Natural killer cell (primary cell): ENCODE data around the gene SERINC3. TPM values are rescaled to one million over a fixed set of nuclear protein-coding genes. Genes with fewer than 3 reads are reported as not detected.

Source experiments
- ATAC-seq, 3 donors: fragments of 150-1000 bp in 2 of 3; fragments of 200-7000 bp in 1 of 3; cut with Tn5 transposase; 1 replicate in 1 of 3; 2 replicates in 2 of 3; pipeline ENCODE4 v1.10.0; 2021; ENCODE audit warnings: mild to moderate bottlenecking in 2 of 3, moderate library complexity in 2 of 3
- DNase-seq, 2 donors: peaks; one replicate each; pipeline versions ENCODE4 v3.0.0 to v3.0.0-alpha.2; 2013 to 2021; ENCODE audit warnings: mixed read lengths in 1 of 2
- H3K27ac ChIP-seq: one replicate; pipeline ENCODE4 v1.5.1; 2013; ENCODE audit warnings: mild to moderate bottlenecking, low read length
- H3K27me3 ChIP-seq: one replicate; pipeline ENCODE4 v1.6.1; 2013; ENCODE audit warnings: low read length; ENCODE audit not compliant: control insufficient read depth, insufficient read depth
- H3K36me3 ChIP-seq: one replicate; pipeline ENCODE4 v1.6.1; 2013; ENCODE audit warnings: low read length; ENCODE audit not compliant: control insufficient read depth, insufficient read depth
- H3K4me1 ChIP-seq: one replicate; pipeline ENCODE4 v1.6.1; 2013; ENCODE audit warnings: low read length; ENCODE audit not compliant: control insufficient read depth, insufficient read depth
- H3K4me3 ChIP-seq: one replicate; pipeline ENCODE4 v1.5.1; 2013; ENCODE audit warnings: low read length
- H3K9me3 ChIP-seq: one replicate; pipeline ENCODE4 v1.6.1; 2013; ENCODE audit warnings: low read length; ENCODE audit not compliant: control insufficient read depth, insufficient read depth
- H3K27ac Mint-ChIP-seq, 2 donors: one replicate each; pipeline ENCODE4 v1.8.0; 2022; ENCODE audit warnings: mild to moderate bottlenecking in 2 of 2, mixed read lengths in 2 of 2, moderate library complexity in 1 of 2
- H3K27me3 Mint-ChIP-seq, 2 donors: one replicate each; pipeline ENCODE4 v1.8.0; 2022; ENCODE audit warnings: low read depth in 2 of 2, mixed read lengths in 2 of 2
- H3K36me3 Mint-ChIP-seq: one replicate; pipeline ENCODE4 v1.8.0; 2022; ENCODE audit warnings: mixed read lengths
- H3K4me1 Mint-ChIP-seq, 2 donors: one replicate each; pipeline ENCODE4 v1.8.0; 2022; ENCODE audit warnings: mixed read lengths in 2 of 2
- H3K4me3 Mint-ChIP-seq: one replicate; pipeline ENCODE4 v1.8.0; 2022; ENCODE audit warnings: mild to moderate bottlenecking, moderate library complexity, mixed read lengths
- H3K9me3 Mint-ChIP-seq, 2 donors: one replicate each; pipeline ENCODE4 v1.8.0; 2022; ENCODE audit warnings: mixed read lengths in 2 of 2
- CTCF ChIP-seq: fragments of 200-600 bp; IDR thresholded peaks from one replicate; pipeline ENCODE4 v1.8.0; 2022; ENCODE audit warnings: antibody characterized with exemption
- WGBS: methylation state at CpG from one replicate; pipeline ENCODE4 v1.1.7; 2013; ENCODE audit warnings: missing lambda C conversion rate; ENCODE audit not compliant: insufficient coverage; 5-methylcytosine and 5-hydroxymethylcytosine counted together
- intact Hi-C: fragments of 100-400 bp; cut with micrococcal nuclease; formaldehyde crosslinking; loops from one replicate; pipeline ENCODE4 v1.14.2; 2022
- total RNA-seq, 4 donors: library from RNA; stranded (reverse); fragments of 120-200 nt in 1 of 4; gene quantifications; one replicate each; pipeline versions ENCODE4 v1.2.3 to v1.2.4, GENCODE V29; 2013 to 2022

Gene SERINC3
- total RNA-seq, 3 donors from 2014 or later (not counting 1 experiment from before 2014, with no cell fraction given) = 70.1 to 89.6 (median 78.6) TPM

DNA sequence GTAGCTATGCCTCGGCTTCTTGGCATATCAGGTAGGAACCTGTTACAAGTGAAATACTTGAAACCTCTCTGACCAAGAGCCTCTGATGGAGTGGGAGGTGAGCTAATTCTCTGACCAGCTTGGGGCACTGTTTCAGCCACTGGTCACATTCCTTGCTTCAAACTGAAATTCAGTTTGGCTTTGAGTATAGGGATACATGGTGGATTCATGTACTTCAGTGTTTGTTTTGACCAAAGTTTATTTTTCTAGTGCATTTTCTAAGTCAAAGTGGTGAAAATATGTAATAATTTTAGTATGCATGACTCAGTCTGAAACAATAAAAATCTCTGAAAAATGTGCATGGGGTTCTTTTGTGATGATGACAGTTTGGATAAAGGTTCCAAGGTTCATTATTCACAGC is 27.6 kb downstream of the SERINC3 start:
- 96% methylated on average over 1 of the region's 1 CpG for WGBS
- no peak for ATAC-seq
- Histone ChIP-seq H3K4me1 (peaks cover 32% of the 10 kb centered on the region), H3K27me3 (no peaks in the 10 kb centered on the region), H3K9me3 (no peaks in the 10 kb centered on the region), H3K27ac (no peak overlapping the region), H3K4me3 (no peak overlapping the region), H3K36me3 (peaks cover 65% of the 10 kb centered on the region)
- H3K4me3 Mint-ChIP-seq = no peak overlapping the region
- no peak for TF ChIP-seq CTCF
- no peaks in the 10 kb centered on the region for H3K27me3 Mint-ChIP-seq
- H3K36me3 Mint-ChIP-seq = peaks cover 42% of the 10 kb centered on the region
- H3K9me3 Mint-ChIP-seq = no peaks in the 10 kb centered on the region
- intact Hi-C loops = no loop called here
- H3K4me1 Mint-ChIP-seq = peaks cover 32 to 39% of the 10 kb centered on the region in 2 donors
- DNase-seq = no peak
- H3K27ac Mint-ChIP-seq = peak overlapping the region; percentile 23 to 35

DNA sequence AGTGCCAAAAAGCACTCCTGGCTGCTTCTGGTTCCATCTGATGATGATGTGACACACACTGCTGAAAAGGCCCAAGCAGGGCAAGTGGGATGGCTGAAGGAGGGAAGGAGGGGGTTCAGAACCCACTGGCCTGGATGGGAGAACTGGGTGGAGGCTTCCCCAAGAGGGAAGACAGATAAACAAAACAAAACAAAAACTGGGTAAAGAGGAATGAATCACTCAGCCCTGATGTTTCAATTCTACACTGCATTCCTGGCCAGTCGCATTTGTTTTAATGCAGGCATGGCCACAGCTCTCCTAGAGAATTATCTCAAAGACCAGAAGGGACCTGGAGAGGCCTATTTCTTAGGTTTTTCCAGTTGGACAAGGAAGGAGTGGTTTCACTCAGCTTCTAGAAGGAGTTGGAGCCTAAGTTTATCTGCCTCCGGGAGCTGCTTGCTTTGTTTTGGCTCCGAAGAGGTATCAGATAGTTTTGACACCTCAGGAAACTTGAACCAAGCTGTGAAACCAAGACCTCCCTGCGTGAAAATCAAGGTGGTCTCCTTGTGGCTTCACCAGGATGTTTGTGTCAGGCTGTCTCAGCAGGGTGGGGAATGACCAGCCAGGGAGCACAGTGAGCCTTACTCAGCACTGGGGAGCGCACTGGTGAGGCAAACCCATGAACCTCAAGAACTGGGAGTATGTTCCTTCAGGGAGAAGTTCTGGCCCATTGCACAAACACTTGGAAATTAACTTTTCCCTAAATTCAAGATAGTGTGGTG is 30.1 kb downstream of the SERINC3 start:
- intact Hi-C loops = no loop called here
- Histone ChIP-seq H3K27ac (peak overlapping the region; percentile 55), H3K4me1 (peaks cover 32% of the 10 kb centered on the region), H3K9me3 (no peaks in the 10 kb centered on the region), H3K36me3 (peaks cover 60% of the 10 kb centered on the region), H3K4me3 (no peak overlapping the region), H3K27me3 (no peaks in the 10 kb centered on the region)
- Mint-ChIP-seq H3K9me3 (no peaks in the 10 kb centered on the region), H3K27ac (peak overlapping the region; percentile 89), H3K36me3 (peaks cover 43% of the 10 kb centered on the region), H3K4me1 (peaks cover 33 to 39% of the 10 kb centered on the region in 2 donors), H3K27me3 (no peaks in the 10 kb centered on the region), H3K4me3 (peak overlapping the region; percentile 85)
- peak; percentile 43 to 52 for DNase-seq
- ATAC-seq = peak; percentile 69 to 85 (median 78)
- 41% methylated on average over 5 of the region's 5 CpGs for WGBS
- no peak for TF ChIP-seq CTCF

DNA sequence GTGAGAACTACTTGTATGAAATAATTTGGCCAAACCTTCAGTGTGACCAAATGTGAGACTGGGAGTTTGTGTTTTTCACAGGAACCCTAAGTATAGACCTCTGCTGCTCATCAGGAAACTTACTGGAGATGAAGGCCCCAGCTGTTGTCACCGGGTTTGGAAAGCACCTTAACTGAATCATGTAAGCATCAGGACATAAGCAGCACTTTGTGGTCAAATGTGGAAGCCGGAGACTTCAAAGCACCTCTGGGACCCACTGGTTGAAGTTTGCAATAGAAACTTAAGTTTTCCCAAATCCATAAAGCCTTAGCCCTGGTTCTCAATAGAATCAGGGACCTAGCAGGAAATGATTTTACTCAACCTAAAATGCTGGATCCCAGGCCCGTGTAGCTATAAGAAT is 31.9 kb downstream of the SERINC3 start:
- H3K4me1 ChIP-seq = peaks cover 32% of the 10 kb centered on the region
- no peak overlapping the region for H3K4me3 ChIP-seq
- no peaks in the 10 kb centered on the region for H3K27me3 Mint-ChIP-seq
- H3K36me3 Mint-ChIP-seq = peaks cover 36% of the 10 kb centered on the region
- peak overlapping the region in 1 of 2 donors; percentile 89 for H3K27ac Mint-ChIP-seq
- WGBS = 79% methylated on average over 3 of the region's 3 CpGs
- no peaks in the 10 kb centered on the region for H3K27me3 ChIP-seq
- ATAC-seq (no peak), DNase-seq (peak in 1 of 2 donors; percentile 34)
- no peak overlapping the region for H3K4me3 Mint-ChIP-seq
- peaks cover 56% of the 10 kb centered on the region for H3K36me3 ChIP-seq
- TF ChIP-seq CTCF = no peak
- H3K27ac ChIP-seq = no peak overlapping the region
- H3K9me3 Mint-ChIP-seq = no peaks in the 10 kb centered on the region
- peaks cover 31 to 33% of the 10 kb centered on the region in 2 donors for H3K4me1 Mint-ChIP-seq
- no peaks in the 10 kb centered on the region for H3K9me3 ChIP-seq
- intact Hi-C loops = no loop called here
